Left ventricle myocardium superior (tissue), 1 donor: ENCODE data around the gene PLXNC1. TPM values are rescaled to one million over a fixed set of nuclear protein-coding genes. Genes with fewer than 3 reads are reported as not detected.
A peak's percentile ranks its signal among the peaks of the same experiment; 100 is the strongest.

ENCODE experiments used
- ATAC-seq: fragments of 200-7000 bp; cut with Tn5 transposase; one replicate; pipeline ENCODE4 v1.9.1; 2020; ENCODE audit warnings: mild to moderate bottlenecking, moderate library complexity
- DNase-seq: peaks from one replicate; pipeline ENCODE4 v3.0.0-alpha.2; 2020
- intact Hi-C: fragments of 100-400 bp; cut with micrococcal nuclease; formaldehyde crosslinking; loops from one replicate; pipeline ENCODE4 v1.11.0; 2022
- total RNA-seq: library from RNA; stranded (reverse); fragmentation: NEBNext Ultra II Directional; extraction: Animal tissue kit (Norgen Biotek cat#: 25700); gene quantifications from one replicate; pipeline ENCODE4 v1.2.1, GENCODE V29; 2021
- donor health status: DM: no; HTN: yes; CAD: no; lungs with severe emphysema.

PLXNC1 gene
- total RNA-seq, 1 donor from 2014 or later = 4.4 TPM

GRCh38 chr12:94173660-94174265, 25.4 kb downstream of the PLXNC1 start:
- no peak for DNase-seq
- ATAC-seq = peak; percentile 46
- intact Hi-C loops = no loop called here

GRCh38 chr12:94174576-94174975, 26.2 kb downstream of the PLXNC1 start:
- ATAC-seq = peak; percentile 38
- DNase-seq = no peak

GRCh38 chr12:94175763-94176668, 27.6 kb downstream of the PLXNC1 start:
- DNase-seq (no peak), ATAC-seq (no peak)
- intact Hi-C loops = no loop called here

More at GRCh38 chr12:94174576-94174975, 26.2 kb downstream of the PLXNC1 start:
- intact Hi-C loops = no loop called here

- ATAC-seq = no peak
- intact Hi-C loops = no loop called here
- DNase-seq = no peak
These were observed 29.7 kb downstream of the PLXNC1 start for GRCh38 chr12:94178054-94178453.

GRCh38 chr12:94178882-94179281, 30.5 kb downstream of the PLXNC1 start:
- DNase-seq (no peak), ATAC-seq (no peak)
- intact Hi-C loops = no loop called here

GRCh38 chr12:94179723-94180122, 31.3 kb downstream of the PLXNC1 start:
- ATAC-seq (no peak), DNase-seq (no peak)
- intact Hi-C loops = no loop called here

GRCh38 chr12:94180558-94181296, 32.4 kb downstream of the PLXNC1 start:
- intact Hi-C loops = no loop called here

GRCh38 chr12:94182986-94183707, 34.8 kb downstream of the PLXNC1 start:
- intact Hi-C loops = no loop called here
- ATAC-seq (no peak), DNase-seq (no peak)

More at GRCh38 chr12:94180558-94181296, 32.4 kb downstream of the PLXNC1 start:
- ATAC-seq (no peak), DNase-seq (no peak)

GRCh38 chr12:94183708-94184379, 35.5 kb downstream of the PLXNC1 start:
- no peak for DNase-seq
- intact Hi-C loops = no loop called here
- ATAC-seq = no peak

GRCh38 chr12:94184995-94185719, 36.8 kb downstream of the PLXNC1 start:
- ATAC-seq (no peak), DNase-seq (no peak)
- intact Hi-C loops = no loop called here

- no peak for ATAC-seq
- intact Hi-C loops = no loop called here
- DNase-seq = no peak
These were observed 37.4 kb downstream of the PLXNC1 start for GRCh38 chr12:94185801-94186200.

GRCh38 chr12:94186278-94187241, 38.2 kb downstream of the PLXNC1 start:
- peak; percentile 36 for ATAC-seq
- peak; percentile 66 for DNase-seq
- intact Hi-C loops = no loop called here

- intact Hi-C loops = no loop called here
- no peak for DNase-seq
- ATAC-seq = no peak
These were observed 39.0 kb downstream of the PLXNC1 start for GRCh38 chr12:94187361-94187760.

GRCh38 chr12:94190623-94191022, 42.2 kb downstream of the PLXNC1 start:
- intact Hi-C loops = no loop called here
- DNase-seq (no peak), ATAC-seq (no peak)

- intact Hi-C loops = no loop called here
- DNase-seq (no peak), ATAC-seq (no peak)
These were observed 42.6 kb downstream of the PLXNC1 start for GRCh38 chr12:94191023-94191422.

- intact Hi-C loops = no loop called here
- ATAC-seq (no peak), DNase-seq (no peak)
These were observed 43.4 kb downstream of the PLXNC1 start for GRCh38 chr12:94191811-94192210.

GRCh38 chr12:94192506-94192905, 44.1 kb downstream of the PLXNC1 start:
- ATAC-seq = no peak
- DNase-seq = no peak

More at GRCh38 chr12:94192506-94192905, 44.1 kb downstream of the PLXNC1 start:
- intact Hi-C loops = no loop called here
